Spinal cord (tissue), 10 donors: ENCODE results near the gene ALDH2. TPM values are rescaled to one million over a fixed set of nuclear protein-coding genes. Genes with fewer than 3 reads are reported as not detected.

Experiments used
- DNase-seq, 6 donors: peaks; one replicate each; pipeline versions ENCODE4 v3.0.0 to v3.0.0-alpha.2; 2013 to 2015; ENCODE audit warnings: low spot score in 6 of 6, low read depth in 4 of 6
- H3K27ac ChIP-seq: one replicate; pipeline ENCODE4 v1.5.1; 2013; ENCODE audit warnings: low read depth, low read length, control low read depth
- H3K27me3 ChIP-seq: one replicate; pipeline ENCODE4 v1.6.1; 2013; ENCODE audit warnings: low read length; ENCODE audit not compliant: control insufficient read depth, insufficient read depth
- H3K36me3 ChIP-seq: one replicate; pipeline ENCODE4 v1.6.1; 2013; ENCODE audit warnings: low read length; ENCODE audit not compliant: control insufficient read depth, insufficient read depth
- H3K4me1 ChIP-seq: one replicate; pipeline ENCODE4 v1.6.1; 2013; ENCODE audit warnings: low read length; ENCODE audit not compliant: control insufficient read depth, insufficient read depth
- H3K4me3 ChIP-seq: one replicate; pipeline ENCODE4 v1.5.1; 2013; ENCODE audit warnings: low read depth, low read length, control low read depth
- H3K9me3 ChIP-seq: one replicate; pipeline ENCODE4 v1.6.1; 2013; ENCODE audit warnings: low read length; ENCODE audit not compliant: control insufficient read depth, insufficient read depth
- WGBS: methylation state at CpG from one replicate; pipeline ENCODE4 v1.1.5; 2013; ENCODE audit warnings: missing lambda C conversion rate; ENCODE audit not compliant: insufficient coverage; 5-methylcytosine and 5-hydroxymethylcytosine counted together
- polyA plus RNA-seq, 2 donors: library from polyadenylated mRNA; unstranded; fragments of 120-200 nt; gene quantifications; one replicate each; pipeline ENCODE4 v1.2.1, GENCODE V29; 2013; ENCODE audit not compliant: insufficient read length in 2 of 2
- total RNA-seq, 2 donors: library from RNA; depleted of rRNA in 1 of 2; stranded (reverse); fragments of 120-200 nt in 1 of 2; fragments of >200 nt in 1 of 2; gene quantifications; one replicate each; pipeline versions ENCODE4 v1.2.3 to v1.2.4, GENCODE V29; 2013 to 2014
- donor health status: healthy.

Gene ALDH2
- total and polyA plus RNA-seq, 4 donors, result 45.4 to 172 (median 108) TPM

- Histone ChIP-seq H3K4me1 (no peaks in the 10 kb centered on the region), H3K4me3 (no peak overlapping the region), H3K9me3 (no peaks in the 10 kb centered on the region), H3K36me3 (peaks cover 30% of the 10 kb centered on the region), H3K27ac (no peak overlapping the region), H3K27me3 (no peaks in the 10 kb centered on the region)
- DNase-seq, result peak in 1 of 6 donors; percentile 38
- 48% methylated on average over 3 of the region's 4 CpGs for WGBS
Measured at GRCh38 chr12:111741235-111741812, 25.4 kb upstream of the ALDH2 start.

- H3K27ac ChIP-seq, result no peak overlapping the region
- H3K36me3 ChIP-seq, result peaks cover 42% of the 10 kb centered on the region
- DNase-seq, result no peak
- H3K4me3 ChIP-seq, result no peak overlapping the region
- H3K9me3 ChIP-seq, result no peaks in the 10 kb centered on the region
- WGBS, result 100% methylated on average over 1 of the region's 4 CpGs
- no peaks in the 10 kb centered on the region for H3K27me3 ChIP-seq
- H3K4me1 ChIP-seq, result no peaks in the 10 kb centered on the region
Measured at GRCh38 chr12:111745211-111745610, 21.5 kb upstream of the ALDH2 start.

GRCh38 chr12:111747333-111747732, 19.4 kb upstream of the ALDH2 start:
- WGBS, result 77% methylated on average over 9 of the region's 9 CpGs
- H3K27ac ChIP-seq, result no peak overlapping the region

GRCh38 chr12:111748151-111748672, 18.5 kb upstream of the ALDH2 start:
- no peaks in the 10 kb centered on the region for H3K27me3 ChIP-seq
- H3K9me3 ChIP-seq, result no peaks in the 10 kb centered on the region
- H3K4me3 ChIP-seq, result no peak overlapping the region
- 80% methylated on average over 6 of the region's 8 CpGs for WGBS
- H3K36me3 ChIP-seq, result peaks cover 52% of the 10 kb centered on the region
- DNase-seq, result peak in 1 of 6 donors; percentile 95
- no peak overlapping the region for H3K27ac ChIP-seq
- no peaks in the 10 kb centered on the region for H3K4me1 ChIP-seq

More at GRCh38 chr12:111747333-111747732, 19.4 kb upstream of the ALDH2 start:
- Histone ChIP-seq H3K4me3 (no peak overlapping the region), H3K36me3 (peaks cover 48% of the 10 kb centered on the region), H3K4me1 (no peaks in the 10 kb centered on the region), H3K27me3 (no peaks in the 10 kb centered on the region), H3K9me3 (no peaks in the 10 kb centered on the region)
- no peak for DNase-seq

- no peak for DNase-seq
- H3K27me3 ChIP-seq, result no peaks in the 10 kb centered on the region
- H3K4me3 ChIP-seq, result no peak overlapping the region
- H3K4me1 ChIP-seq, result peaks cover 3% of the 10 kb centered on the region
- H3K9me3 ChIP-seq, result no peaks in the 10 kb centered on the region
- H3K36me3 ChIP-seq, result peaks cover 58% of the 10 kb centered on the region
- H3K27ac ChIP-seq, result no peak overlapping the region
- WGBS, result 98% methylated on average over 6 of the region's 7 CpGs
Measured at GRCh38 chr12:111748867-111749266, 17.9 kb upstream of the ALDH2 start.

GRCh38 chr12:111749391-111749790, 17.3 kb upstream of the ALDH2 start:
- Histone ChIP-seq H3K27me3 (no peaks in the 10 kb centered on the region), H3K4me3 (no peak overlapping the region), H3K36me3 (peaks cover 59% of the 10 kb centered on the region), H3K27ac (no peak overlapping the region), H3K4me1 (peaks cover 6% of the 10 kb centered on the region), H3K9me3 (no peaks in the 10 kb centered on the region)
- WGBS, result 86% methylated on average over 3 of the region's 4 CpGs
- no peak for DNase-seq

GRCh38 chr12:111753144-111753881, 13.4 kb upstream of the ALDH2 start:
- DNase-seq, result peak in 2 of 6 donors; percentile 29 to 63
- no peaks in the 10 kb centered on the region for H3K9me3 ChIP-seq
- WGBS, result 63% methylated on average over 23 of the region's 23 CpGs
- no peak overlapping the region for H3K4me3 ChIP-seq
- no peak overlapping the region for H3K27ac ChIP-seq
- no peaks in the 10 kb centered on the region for H3K27me3 ChIP-seq
- peaks cover 36% of the 10 kb centered on the region for H3K4me1 ChIP-seq
- H3K36me3 ChIP-seq, result peaks cover 70% of the 10 kb centered on the region

- Histone ChIP-seq H3K4me3 (no peak overlapping the region), H3K9me3 (no peaks in the 10 kb centered on the region), H3K36me3 (peaks cover 63% of the 10 kb centered on the region), H3K4me1 (peaks cover 41% of the 10 kb centered on the region), H3K27me3 (no peaks in the 10 kb centered on the region), H3K27ac (no peak overlapping the region)
- peak in 1 of 6 donors; percentile 85 for DNase-seq
- WGBS, result 85% methylated on average over 8 of the region's 8 CpGs
Measured at GRCh38 chr12:111754671-111755070, 12.1 kb upstream of the ALDH2 start.

GRCh38 chr12:111756196-111756595, 10.5 kb upstream of the ALDH2 start:
- peaks cover 41% of the 10 kb centered on the region for H3K4me1 ChIP-seq
- no peak overlapping the region for H3K27ac ChIP-seq
- WGBS, result 95% methylated on average over 15 of the region's 15 CpGs
- no peak for DNase-seq
- H3K4me3 ChIP-seq, result no peak overlapping the region
- H3K9me3 ChIP-seq, result no peaks in the 10 kb centered on the region
- H3K36me3 ChIP-seq, result peaks cover 63% of the 10 kb centered on the region
- H3K27me3 ChIP-seq, result no peaks in the 10 kb centered on the region

GRCh38 chr12:111756681-111757080, 10.1 kb upstream of the ALDH2 start:
- Histone ChIP-seq H3K27ac (no peak overlapping the region), H3K36me3 (peaks cover 63% of the 10 kb centered on the region), H3K4me3 (no peak overlapping the region), H3K27me3 (no peaks in the 10 kb centered on the region), H3K4me1 (peaks cover 41% of the 10 kb centered on the region), H3K9me3 (no peaks in the 10 kb centered on the region)
- WGBS, result 61% methylated on average over 2 of the region's 7 CpGs
- no peak for DNase-seq
